ENCODE measurements around the gene THADA.

Gene THADA

GRCh38 chr2:43438858-43439655 is 156.8 kb downstream of the THADA start:
- no peak for DNase-seq (ENCODE audit: low spot score)

GRCh38 chr2:43438342-43438741 is 157.5 kb downstream of the THADA start:
- DNase-seq (ENCODE audit: low spot score): no peak

GRCh38 chr2:43437363-43437762 is 158.5 kb downstream of the THADA start:
- DNase-seq (ENCODE audit: low spot score): no peak

GRCh38 chr2:43436431-43436830 is 159.4 kb downstream of the THADA start:
- no peak for DNase-seq (ENCODE audit: low spot score)

GRCh38 chr2:43435746-43436145 is 160.1 kb downstream of the THADA start:
- no peak for DNase-seq (ENCODE audit: low spot score)

GRCh38 chr2:43430489-43430888 is 165.3 kb downstream of the THADA start:
- DNase-seq (ENCODE audit: low spot score): no peak

- DNase-seq (ENCODE audit: low spot score): no peak
Observed at GRCh38 chr2:43429369-43429768, 166.5 kb downstream of the THADA start.

GRCh38 chr2:43427032-43427424 is 168.8 kb downstream of the THADA start:
- no peak for DNase-seq (ENCODE audit: low spot score)

GRCh38 chr2:43426305-43427031 is 169.4 kb downstream of the THADA start:
- peak; percentile 83 for DNase-seq (ENCODE audit: low spot score)

GRCh38 chr2:43425659-43426058 is 170.2 kb downstream of the THADA start:
- DNase-seq (ENCODE audit: low spot score): peak; percentile 21

GRCh38 chr2:43424262-43425207 is 171.3 kb downstream of the THADA start:
- DNase-seq (ENCODE audit: low spot score): no peak

GRCh38 chr2:43423941-43424261 is 171.9 kb downstream of the THADA start:
- no peak for DNase-seq (ENCODE audit: low spot score)

- DNase-seq (ENCODE audit: low spot score): no peak
Observed at GRCh38 chr2:43421194-43421593, 174.6 kb downstream of the THADA start.

- DNase-seq (ENCODE audit: low spot score): no peak
Observed at GRCh38 chr2:43420389-43420801, 175.4 kb downstream of the THADA start.

- no peak for DNase-seq (ENCODE audit: low spot score)
Observed at GRCh38 chr2:43419876-43420275, 176.0 kb downstream of the THADA start.

GRCh38 chr2:43419243-43419642 is 176.6 kb downstream of the THADA start:
- no peak for DNase-seq (ENCODE audit: low spot score)

GRCh38 chr2:43418680-43419079 is 177.2 kb downstream of the THADA start:
- no peak for DNase-seq (ENCODE audit: low spot score)

GRCh38 chr2:43417300-43417699 is 178.5 kb downstream of the THADA start:
- no peak for DNase-seq (ENCODE audit: low spot score)

GRCh38 chr2:43415592-43415991 is 180.2 kb downstream of the THADA start:
- no peak for DNase-seq (ENCODE audit: low spot score)

GRCh38 chr2:43414586-43415135 is 181.2 kb downstream of the THADA start:
- no peak for DNase-seq (ENCODE audit: low spot score)

GRCh38 chr2:43414033-43414432 is 181.8 kb downstream of the THADA start:
- DNase-seq (ENCODE audit: low spot score): no peak

GRCh38 chr2:43412114-43412753 is 183.6 kb downstream of the THADA start:
- DNase-seq (ENCODE audit: low spot score): no peak
